ENCODE measurements around the gene MB21D2.

Gene MB21D2

DNA sequence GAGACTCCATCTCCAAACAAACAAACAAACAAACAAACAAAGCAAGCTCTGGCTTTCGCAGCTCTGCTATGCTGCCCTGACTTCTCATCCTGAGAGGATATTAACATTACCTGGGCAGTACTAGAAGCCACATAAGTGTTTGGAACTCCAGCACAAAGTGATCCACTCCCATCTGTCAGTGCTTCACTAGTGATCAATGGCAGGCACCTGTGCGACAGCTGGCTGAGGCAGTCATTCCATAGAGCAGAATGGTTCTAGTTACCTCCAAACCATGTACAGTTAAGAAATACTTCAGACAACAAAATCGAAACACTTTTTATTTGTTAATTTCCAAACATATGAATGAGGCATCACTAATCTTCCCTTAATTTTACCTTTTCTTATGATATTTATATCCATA is 2.8 kb upstream of the MB21D2 start:
- no peak for DNase-seq

DNA sequence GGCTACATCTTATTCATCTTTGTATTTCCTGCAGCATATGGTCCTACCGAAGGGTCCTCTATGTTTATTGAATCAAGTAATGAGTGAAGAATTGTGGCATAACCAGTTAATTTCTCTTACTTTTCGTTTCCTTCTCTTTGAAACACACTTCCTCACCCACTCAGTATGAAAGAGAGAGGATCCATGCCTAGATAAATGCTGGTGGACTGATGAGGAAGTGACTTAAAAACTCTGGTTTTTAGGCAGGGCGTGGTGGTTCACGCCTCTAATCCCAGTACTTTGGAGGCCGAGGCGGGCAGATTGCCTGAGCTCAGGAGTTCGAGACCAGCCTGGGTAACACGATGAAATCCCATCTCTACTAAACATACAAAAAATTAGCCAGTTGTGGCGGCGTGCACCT is 2.2 kb upstream of the MB21D2 start:
- DNase-seq, result no peak

DNA sequence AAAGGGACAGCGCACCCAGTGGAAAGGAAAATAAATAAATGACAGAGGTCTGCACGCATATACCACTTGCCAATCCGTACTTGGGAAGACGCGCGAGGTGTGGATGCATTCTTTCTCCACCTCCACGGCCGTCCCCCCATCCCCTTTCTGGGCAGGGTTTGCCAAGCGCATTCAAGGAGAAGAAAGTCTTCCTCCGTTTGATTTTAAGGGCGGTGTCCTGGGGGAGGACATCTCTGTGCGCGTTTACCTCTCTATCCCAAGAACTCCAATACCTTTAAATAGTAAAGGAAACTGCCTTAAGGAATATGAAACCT is 576 bp upstream of the MB21D2 start:
- DNase-seq, result no peak

DNA sequence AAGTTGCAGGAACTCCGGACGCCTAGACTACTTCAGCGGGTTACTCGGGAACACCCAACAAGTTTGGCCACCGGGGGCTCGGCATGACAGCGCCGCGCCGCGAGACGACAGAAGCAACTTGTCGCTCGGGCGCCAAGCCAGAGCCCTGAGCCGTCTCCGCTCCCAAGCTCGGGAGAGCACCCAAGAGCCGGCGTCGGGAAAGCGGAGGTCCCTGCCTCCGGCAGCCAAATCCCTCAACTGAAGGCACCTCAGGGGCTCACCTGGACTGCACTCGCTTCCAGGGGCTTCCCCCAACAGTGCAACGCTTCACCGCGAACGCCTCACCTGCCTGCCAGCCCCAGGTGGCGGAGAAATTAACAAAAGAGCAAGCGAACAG is 640 bp downstream of the MB21D2 start:
- DNase-seq, result peak; percentile 44

DNA sequence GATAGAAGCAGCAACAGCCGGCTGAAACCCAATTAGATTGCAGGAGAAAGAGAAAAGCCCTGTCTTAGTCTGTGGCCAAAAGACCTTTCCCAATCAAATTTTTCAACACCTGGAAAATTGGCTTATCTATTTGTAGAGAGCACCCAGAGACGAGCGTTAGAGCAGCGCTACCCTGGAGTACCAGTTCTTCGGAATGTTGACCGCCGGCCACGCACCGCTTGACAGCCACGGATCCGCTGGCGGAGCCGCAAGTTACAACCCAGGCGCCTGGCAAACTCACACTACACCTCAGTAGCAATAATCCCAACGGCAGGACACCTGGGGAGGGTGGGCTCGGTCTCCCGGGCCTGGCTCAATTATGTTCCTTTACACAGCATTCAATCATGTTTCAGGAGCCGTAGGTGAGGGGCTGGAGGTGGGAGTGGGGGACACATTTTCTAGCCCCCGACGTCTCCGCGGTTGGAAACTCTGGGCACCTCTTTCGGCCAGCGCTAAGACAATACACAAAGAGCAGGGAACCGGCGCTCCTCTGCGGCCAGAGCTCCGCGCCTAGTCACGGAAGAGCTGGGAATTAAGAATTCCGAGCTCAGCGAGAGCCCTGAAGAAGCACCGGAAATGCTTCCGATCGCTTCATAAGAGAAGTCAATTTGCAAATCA is 1.2 kb downstream of the MB21D2 start:
- DNase-seq, result no peak

DNA sequence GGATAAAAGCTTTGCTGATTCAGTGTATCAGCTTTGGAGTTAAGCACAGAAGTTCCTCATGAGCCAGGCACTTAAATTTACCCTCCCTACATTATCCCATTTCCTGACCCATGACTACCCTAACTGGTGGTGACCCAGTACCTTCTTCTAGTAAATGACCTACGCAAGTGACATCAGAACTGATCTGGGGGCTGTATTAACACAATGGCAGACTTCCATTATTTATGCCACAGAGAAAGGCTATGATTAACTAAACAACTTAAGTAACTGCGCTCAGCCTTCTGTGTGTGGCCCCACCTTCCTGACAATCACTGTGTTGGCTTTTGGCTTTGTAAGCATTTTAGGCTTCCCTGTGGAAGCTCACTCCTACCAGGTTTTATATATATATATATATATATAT is 1.9 kb downstream of the MB21D2 start:
- DNase-seq, result no peak

DNA sequence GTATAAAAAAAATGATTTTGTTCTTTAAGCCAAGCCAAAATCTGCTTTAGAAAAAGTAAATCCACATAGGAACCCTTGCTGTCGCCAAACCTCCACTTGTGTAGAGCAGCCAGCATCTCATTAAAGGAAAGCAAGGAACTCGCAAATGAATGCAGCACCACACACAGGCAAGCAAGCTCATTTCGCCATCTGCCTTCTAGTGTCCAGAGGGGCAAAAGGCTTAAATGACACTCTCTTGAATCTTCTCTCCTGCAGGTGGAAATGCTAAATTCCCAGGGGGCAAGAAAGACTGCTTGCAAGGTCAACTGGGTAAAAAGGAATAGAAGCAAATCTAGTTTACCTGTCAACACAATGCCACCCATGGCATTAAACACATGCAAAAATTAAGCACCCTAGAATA is 2.4 kb downstream of the MB21D2 start:
- no peak for DNase-seq

DNA sequence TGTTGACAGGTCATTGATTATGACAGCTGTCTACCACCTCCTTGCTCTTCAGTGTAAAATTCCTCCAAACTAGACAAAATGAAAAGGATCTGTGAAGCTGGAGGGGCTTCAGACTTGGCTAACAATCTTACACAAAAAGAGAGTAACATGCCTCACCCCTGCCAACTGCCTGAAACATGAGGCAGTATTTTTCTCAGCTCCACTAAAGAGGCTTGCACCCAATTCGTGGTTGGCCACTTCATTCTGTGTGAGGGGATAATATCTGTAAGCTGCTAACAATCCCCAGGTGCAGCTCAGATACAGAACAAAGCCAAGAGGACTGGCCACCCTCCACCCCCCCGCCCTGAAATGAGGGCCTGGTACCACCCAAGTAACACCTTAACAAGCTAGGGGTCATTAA is 2.8 kb downstream of the MB21D2 start:
- DNase-seq, result no peak

DNA sequence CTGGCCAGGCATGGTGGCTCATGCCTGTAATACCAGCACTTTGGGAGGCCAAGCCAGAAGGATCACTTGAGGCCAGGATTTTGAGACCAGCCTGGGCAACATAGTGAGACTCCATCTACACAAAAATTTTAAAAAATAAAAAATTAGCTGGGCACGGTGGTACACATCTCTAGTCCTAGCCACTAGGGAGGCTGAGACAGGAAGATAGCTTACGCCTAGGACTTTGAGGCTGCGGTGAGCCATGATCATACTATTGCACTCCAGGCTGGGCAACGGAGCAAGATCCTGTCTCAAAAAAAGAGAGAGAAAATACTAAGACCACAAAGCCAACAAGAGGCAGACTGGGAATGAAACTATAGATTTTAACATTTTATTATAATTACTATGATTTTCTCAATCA is 4.1 kb downstream of the MB21D2 start:
- no peak for DNase-seq

DNA sequence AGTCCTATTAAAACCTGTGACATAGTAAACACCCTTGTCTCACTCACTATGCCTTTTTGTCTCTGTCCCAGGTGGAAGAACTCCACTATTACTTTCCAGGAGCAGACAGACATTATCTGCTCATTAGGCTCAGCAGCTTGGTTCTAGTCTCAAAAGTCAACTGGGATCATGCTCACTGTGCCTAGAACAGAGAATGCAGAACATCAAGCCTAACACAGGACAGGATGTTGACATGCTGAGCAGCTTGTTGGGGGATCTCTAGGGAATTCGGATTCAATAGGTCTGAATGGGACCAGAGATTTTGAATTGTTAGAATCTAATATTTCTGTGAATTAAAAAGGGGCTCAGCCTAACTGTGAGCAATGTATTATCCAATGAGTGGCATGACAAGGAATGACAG is 6.4 kb downstream of the MB21D2 start:
- no peak for DNase-seq

DNA sequence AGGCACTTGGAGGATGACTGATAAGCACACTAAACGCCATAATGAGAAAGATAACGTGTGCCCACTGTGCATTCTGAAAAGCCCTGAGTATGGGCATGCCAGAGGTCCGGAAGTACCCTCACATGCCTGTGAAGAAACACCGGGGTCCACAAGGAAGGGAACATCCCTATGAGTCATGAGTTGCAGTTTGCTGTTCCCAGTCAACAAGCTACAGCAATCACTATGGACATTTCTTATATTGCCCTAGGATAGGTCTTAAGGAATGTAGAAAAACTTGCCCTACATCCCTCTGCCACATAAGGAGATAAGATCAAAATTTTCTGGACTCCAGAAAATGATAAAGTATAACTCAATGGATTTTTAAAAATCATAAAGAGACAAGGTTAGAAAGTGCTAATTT is 9.9 kb downstream of the MB21D2 start:
- DNase-seq, result no peak

DNA sequence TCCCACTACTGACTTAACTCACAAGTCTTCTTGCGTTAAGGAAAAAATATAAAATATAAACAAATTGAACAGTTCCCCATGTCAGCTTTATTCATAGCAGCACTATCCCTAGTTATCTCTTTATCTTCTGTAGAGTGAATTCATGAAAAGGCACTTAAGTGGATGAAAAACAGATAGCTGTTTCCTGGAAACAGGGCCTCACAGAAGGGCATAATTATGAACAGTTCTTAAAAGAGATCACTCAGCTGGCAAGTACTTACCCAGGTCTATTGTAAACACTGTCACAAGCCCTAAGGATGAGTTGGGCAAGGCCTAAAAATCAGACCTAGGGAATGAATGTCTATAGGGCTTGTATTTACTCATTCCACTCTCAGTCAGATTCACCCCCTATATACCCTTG is 10.7 kb downstream of the MB21D2 start:
- no peak for DNase-seq

DNA sequence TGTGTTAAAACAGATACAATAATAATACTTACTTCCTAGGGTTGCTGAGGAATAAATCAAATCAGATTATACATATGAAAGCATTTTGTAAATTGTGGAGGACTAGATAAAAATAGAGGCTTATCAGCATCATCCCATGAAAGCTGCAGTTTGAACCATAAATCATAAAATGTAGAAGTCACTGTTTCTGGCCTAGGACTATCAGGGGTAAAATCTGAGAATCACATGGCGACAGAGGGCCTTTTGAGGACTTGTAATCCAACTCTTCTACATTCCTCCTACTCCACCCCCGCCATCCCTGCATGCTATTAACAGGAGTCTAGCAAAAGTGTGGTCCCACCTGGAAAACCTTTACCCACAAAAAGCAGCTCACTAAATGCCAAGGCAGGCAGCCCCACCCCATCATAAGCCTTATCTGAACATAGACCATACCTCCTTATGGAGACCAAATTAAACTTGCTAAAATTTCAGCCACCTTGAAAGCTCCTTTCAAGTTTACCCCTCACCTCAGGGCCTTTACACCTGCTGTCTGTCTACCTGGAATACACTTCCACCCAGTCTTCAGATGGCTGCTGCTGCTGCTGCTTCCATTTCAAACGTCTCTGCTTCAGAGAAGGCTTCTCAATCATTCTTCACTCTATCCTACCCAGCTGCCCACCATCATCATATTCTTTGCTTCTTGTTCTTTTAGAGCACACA is 11.5 kb downstream of the MB21D2 start:
- no peak for DNase-seq

DNA sequence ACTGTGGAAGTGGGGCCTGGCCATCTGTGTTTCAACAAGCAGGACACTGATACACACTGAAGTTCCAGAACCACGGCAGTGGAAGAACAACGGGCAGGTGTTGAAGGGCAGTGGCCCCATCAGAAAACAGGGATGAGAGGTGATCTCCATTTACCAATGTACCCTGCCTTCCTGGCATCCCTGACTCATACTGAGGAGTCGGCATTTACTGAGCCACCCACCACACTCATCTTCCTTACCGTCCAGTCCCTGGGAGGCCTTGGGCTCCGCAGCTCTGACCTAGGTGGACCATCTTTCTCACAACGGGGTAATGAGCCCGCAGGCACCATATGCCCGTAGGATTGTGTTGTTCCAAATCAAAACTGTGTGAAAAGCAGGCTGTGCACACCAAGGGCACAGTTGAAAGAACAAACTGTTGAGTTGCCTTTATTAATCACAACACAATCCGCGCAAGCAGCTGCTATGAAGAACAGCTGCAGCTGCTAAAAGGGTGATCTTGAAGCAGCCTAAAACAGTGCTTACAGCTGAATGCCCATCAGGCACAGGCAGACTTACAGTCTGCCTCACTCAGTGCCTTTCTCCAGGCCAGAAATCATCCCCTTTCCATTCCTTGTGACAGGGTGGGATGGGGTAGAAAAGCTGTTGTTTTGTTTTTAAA is 12.9 kb downstream of the MB21D2 start:
- no peak for DNase-seq

DNA sequence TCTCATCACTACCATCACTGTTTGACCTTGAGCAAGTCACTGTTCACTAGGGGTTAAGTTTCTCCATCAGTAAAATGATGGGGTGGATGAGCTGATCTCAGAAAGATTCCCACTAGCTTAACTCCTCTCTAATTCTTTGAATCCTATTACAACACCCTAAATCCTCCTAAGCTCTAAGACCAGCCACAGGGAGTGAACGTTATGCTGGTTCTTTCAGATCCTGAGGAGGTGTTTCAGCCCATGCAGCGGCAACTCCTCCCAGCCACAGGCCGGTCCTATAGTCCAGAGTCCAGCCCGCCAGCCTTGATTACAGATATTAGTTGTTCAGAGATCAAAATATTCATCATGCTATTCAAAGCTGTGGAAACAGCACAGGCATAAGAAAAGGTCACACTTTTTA is 15.1 kb downstream of the MB21D2 start:
- DNase-seq, result no peak

DNA sequence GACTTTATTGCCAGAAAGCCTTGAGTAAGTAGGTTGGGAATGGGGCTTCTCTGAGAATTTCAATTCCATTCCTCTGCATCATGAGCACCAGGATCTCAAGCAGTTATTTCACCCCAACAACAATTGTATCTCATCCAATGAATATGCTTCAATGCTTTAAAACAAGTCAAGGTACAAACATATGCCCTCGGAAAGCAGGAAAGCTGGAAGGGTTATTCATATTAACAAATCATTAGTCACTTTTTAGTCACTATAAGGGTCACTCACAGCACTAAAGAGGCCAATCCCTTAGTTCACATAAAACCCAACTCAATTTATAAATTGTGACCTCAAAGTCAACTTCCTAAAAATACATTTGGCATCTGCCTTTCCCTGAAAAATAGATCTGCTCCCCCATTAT is 16.2 kb downstream of the MB21D2 start:
- no peak for DNase-seq

DNA sequence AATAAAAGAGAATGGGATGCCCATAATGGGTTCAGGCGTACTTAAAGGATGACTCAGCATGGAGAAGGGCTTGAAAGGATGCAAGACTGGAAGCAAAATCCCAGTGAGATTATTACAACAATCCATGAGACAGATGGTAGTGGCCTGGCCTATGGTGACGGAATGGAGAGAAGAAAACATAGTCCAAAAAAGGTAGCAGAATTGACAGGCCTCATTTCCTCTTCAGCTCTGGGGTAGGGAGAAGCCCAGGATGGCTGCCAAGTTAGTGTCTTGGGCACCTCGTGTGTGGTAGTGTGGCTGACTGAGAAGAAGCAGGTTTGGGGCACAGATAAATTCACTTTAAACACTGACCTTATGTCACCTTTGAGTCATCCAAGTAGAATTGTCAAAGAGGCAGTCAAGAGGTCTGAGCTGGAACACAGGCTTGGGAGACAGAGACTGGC is 18.1 kb downstream of the MB21D2 start:
- DNase-seq, result no peak

DNA sequence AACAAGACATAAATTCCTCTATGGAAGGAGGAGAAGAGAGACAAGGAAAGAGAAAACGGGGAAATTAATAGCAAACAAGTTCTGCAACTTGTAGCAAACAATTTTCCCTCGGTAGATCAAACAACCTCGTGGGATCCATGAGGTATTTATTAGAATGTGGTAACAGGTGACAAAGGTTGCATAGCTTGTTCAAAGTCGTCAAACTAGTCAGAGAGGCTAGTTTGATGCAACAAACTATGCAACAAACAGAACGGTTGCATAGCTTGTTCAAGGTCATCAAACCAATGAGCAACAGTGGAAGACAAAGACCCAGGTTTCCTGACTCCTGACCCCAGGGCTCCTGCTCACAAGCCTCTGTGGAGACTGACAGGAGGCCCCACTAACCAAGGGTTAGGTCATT is 20.7 kb downstream of the MB21D2 start:
- DNase-seq, result no peak

DNA sequence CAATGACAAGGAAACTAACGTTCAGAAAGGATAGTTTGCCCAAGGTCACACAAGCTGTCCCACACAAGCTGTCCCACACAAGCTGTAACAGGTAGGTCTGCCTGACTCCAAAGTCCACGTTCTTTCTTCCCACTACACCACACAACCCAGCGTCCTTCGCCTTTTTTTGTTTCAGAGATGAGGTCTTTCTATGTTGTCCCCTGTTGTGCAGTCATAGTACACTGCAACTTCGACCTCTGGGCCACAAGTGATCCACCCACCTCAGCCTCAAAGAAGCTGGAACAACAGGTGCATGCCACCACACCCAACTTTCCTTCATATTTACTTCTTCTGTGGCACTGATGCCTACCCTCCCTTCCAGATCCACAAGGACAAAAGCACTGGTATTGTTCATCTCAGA is 21.4 kb downstream of the MB21D2 start:
- no peak for DNase-seq

DNA sequence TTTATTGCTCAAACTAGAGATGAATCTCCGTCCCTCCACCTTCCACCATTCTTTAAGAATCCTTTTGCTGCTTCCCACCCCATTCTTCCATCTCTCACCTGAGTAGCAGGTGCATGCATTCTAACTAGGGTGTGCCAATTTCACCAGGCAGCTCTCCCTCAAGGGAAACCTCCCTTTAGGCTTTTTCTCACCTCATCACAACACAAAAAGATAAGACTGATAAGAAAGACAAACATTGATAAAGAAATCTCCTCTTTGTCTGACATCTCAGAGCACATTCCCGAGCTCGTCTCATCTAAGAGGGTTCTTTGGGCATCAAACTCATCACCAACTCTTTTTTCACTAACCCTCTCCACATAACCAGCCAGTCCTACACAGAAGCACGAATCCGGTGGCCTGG is 23.0 kb downstream of the MB21D2 start:
- DNase-seq, result no peak

DNA sequence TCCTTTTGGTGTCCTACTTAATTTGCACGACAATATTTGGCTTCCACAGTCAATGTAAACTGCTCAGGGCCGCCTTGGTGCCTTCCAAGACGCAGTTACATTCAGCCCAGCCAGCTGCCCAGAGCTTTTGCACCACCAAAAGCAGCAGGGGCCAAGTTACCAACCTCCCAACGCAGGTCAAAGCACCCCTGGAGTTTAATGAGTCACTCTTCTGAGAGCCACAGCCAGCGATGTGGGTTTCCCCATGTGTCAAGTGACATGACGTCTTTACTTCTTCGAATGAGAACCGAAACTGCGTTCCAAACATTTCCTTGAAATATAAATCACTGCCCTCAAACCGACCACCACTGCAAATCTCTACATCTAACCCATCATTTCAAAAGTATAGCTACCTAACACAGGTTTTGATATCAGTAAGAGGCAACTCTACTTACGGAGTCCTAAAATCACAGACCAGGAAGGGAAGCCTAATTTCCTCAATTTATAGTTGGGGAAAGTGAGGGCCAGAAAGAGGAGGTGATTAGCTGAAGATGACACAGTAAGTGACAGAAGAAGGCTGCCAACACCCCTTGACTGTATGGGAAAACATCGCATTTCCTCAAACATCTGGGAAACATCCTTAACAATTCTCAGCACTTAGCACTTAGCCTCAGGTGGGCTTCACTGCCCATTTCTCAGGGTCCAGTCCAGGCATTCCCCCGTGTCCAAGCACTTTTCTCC is 24.5 kb downstream of the MB21D2 start:
- peak; percentile 77 for DNase-seq

DNA sequence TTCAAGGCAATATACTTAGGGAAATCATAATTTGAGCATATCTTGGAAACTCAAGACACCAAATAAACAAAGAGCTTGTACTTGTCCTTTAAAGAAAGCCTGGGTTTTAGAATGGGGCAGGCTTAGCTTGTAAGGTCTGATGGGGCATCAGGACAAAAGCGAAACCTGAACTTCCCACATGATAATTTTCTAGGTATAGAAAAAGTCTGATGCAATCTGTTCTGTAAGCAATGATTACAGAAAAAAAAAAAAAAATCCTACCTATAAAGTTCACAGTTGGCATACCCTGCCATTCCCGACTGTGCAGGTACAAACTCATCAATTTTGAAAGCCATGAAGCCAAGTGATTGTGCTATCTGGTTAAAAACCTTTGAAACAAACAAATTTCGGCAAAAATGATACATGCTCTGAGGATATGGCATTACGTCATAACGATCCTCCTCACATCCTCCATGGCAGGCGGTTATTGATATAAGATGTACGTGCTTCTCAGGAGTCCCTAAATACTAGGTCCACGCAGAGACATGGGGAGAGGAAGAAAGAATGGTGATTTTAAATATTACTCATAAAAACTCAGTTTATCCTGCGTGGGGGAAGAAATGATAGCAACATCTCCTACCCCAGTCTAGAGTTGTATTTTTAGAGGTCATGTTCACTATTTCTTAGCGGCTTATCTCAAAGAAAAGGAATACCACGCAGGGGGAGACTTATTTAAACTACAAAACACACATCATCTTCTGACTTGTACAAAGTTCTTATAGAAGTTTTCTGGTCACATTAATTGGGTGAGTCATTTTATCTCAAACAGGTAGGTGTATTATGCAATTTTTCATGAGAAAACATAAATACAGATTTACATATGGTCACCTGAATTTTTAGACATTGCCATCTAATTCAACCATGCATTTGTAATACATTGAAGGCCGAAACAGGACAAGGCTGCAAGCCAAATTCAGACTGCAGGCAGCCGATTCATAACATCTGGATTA is 27.0 kb downstream of the MB21D2 start:
- no peak for DNase-seq

DNA sequence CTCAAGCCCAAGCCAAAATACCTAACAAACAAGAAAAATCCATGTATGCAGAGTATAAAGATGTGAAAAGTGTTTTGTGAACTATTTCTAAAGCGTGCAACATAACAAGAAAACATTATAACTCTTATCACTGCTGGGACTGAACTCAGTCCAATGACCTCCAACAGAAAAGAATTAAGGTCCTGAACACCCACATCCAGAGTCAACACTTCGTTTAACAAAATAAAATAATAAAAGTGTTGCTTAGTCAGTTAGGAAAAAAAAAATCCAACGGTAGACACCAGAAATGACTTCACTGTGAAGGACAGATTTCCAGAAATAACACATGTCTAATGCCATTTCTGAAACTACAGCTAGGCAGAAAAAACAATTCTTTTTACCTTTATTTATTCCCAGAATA is 28.0 kb downstream of the MB21D2 start:
- no peak for DNase-seq
